HepG2 (cell line): Measurements from ENCODE around the gene WDR91. TPM values are rescaled to one million over a fixed set of nuclear protein-coding genes. Genes with fewer than 3 reads are reported as not detected.

Experiments
- AHR ChIP-seq: IDR thresholded peaks from 2 replicates; pipeline ENCODE4 v1.6.1; 2018; ENCODE audit warnings: missing genetic modification reagents, missing compliant biosample characterization
- ATF3 ChIP-seq: sonication (generic); formaldehyde crosslinking; IDR thresholded peaks from 2 replicates; pipeline ENCODE4 v1.4.0; 2020; ENCODE audit warnings: missing genetic modification reagents
- BATF2 ChIP-seq: sonication (generic); formaldehyde crosslinking; IDR thresholded peaks from 2 replicates; pipeline ENCODE4 v1.8.0; 2022; ENCODE audit warnings: mild to moderate bottlenecking, missing genetic modification reagents, moderate library complexity
- EP300 ChIP-seq, 3 experiments: sonication (generic) in 1 of 3; formaldehyde crosslinking in 1 of 3; IDR thresholded peaks; 2 replicates each; pipeline versions ENCODE4 v1.5.1 to v1.6.1; 2011 to 2020; ENCODE audit warnings: low read depth in 2 of 3, low read length in 2 of 3, borderline replicate concordance in 1 of 3, improper control_type of control experiment in 1 of 3, mild to moderate bottlenecking in 1 of 3, missing genetic modification reagents in 1 of 3, moderate library complexity in 1 of 3
- FOXJ3 ChIP-seq: sonication (generic); formaldehyde crosslinking; IDR thresholded peaks from 2 replicates; pipeline ENCODE4 v1.4.0; 2020; ENCODE audit warnings: missing genetic modification reagents, mild to moderate bottlenecking, borderline replicate concordance
- LRRFIP1 ChIP-seq: sonication (generic); formaldehyde crosslinking; conservative IDR thresholded peaks from 2 replicates; pipeline ENCODE4 v1.4.0; 2020; ENCODE audit warnings: missing genetic modification reagents
- MIER3 ChIP-seq: IDR thresholded peaks from 2 replicates; pipeline ENCODE4 v1.6.1; 2016; ENCODE audit warnings: missing compliant biosample characterization, borderline replicate concordance
- MLXIP ChIP-seq: sonication (generic); formaldehyde crosslinking; IDR thresholded peaks from 2 replicates; pipeline ENCODE4 v1.9.0; 2021; ENCODE audit warnings: missing genetic modification reagents, borderline replicate concordance
- SAP130 ChIP-seq: IDR thresholded peaks from 2 replicates; pipeline ENCODE4 v1.6.1; 2016; ENCODE audit warnings: low read depth
- YEATS4 ChIP-seq: sonication (generic); formaldehyde crosslinking; IDR thresholded peaks from 2 replicates; pipeline ENCODE4 v1.4.0; 2020; ENCODE audit warnings: missing genetic modification reagents, borderline replicate concordance
- ZBED4 ChIP-seq: sonication (generic); formaldehyde crosslinking; IDR thresholded peaks from 2 replicates; pipeline ENCODE4 v1.4.0; 2020; ENCODE audit warnings: missing genetic modification reagents, borderline replicate concordance
- ZNF24 ChIP-seq: fragments of 450-650 bp; IDR thresholded peaks from 2 replicates; pipeline ENCODE4 v1.6.1; 2017; ENCODE audit warnings: antibody characterized with exemption, mild to moderate bottlenecking
- ZNF335 ChIP-seq: sonication (generic); formaldehyde crosslinking; IDR thresholded peaks from 2 replicates; pipeline ENCODE4 v1.4.0; 2020; ENCODE audit warnings: missing genetic modification reagents
- ZNF7 ChIP-seq: IDR thresholded peaks from 2 replicates; pipeline ENCODE4 v1.6.1; 2016; ENCODE audit warnings: missing biosample characterization, missing genetic modification reagents
- ZNF747 ChIP-seq: sonication (generic); formaldehyde crosslinking; IDR thresholded peaks from 2 replicates; pipeline ENCODE4 v1.8.1; 2023; ENCODE audit warnings: missing genetic modification reagents, mild to moderate bottlenecking, borderline replicate concordance
- ZNF775 ChIP-seq: sonication (generic); formaldehyde crosslinking; IDR thresholded peaks from 2 replicates; pipeline ENCODE4 v1.4.0; 2020; ENCODE audit warnings: missing genetic modification reagents, mild to moderate bottlenecking, moderate library complexity, borderline replicate concordance
- polyA plus RNA-seq, 8 experiments: library from polyadenylated mRNA; depleted of rRNA in 3 of 8; stranded (reverse) in 7 of 8; unstranded in 1 of 8; fragments of >200 nt; fragmentation: Illumina TruSeq in 4 of 8; extraction: Trizol in 4 of 8; gene quantifications; 2 replicates each; pipeline versions ENCODE4 v1.2.1 to v1.2.3, GENCODE V29; 2011 to 2016; ENCODE audit warnings: low read depth in 4 of 8, missing spikeins in 1 of 8, mixed read lengths in 1 of 8; ENCODE audit not compliant: insufficient read depth in 1 of 8
- total RNA-seq, 5 experiments: library from RNA; depleted of rRNA; stranded (reverse); fragments of >200 nt; fragmentation: Illumina TruSeq; extraction: Trizol; gene quantifications; 2 replicates each; pipeline ENCODE4 v1.2.3, GENCODE V29; 2016; ENCODE audit warnings: low read depth in 1 of 5

Gene WDR91
- total and polyA plus RNA-seq, 2 of the 13 experiments (the other 11 are each of a cell fraction or from before 2014, with no cell fraction given): 11.6 to 12.1 TPM

GRCh38 chr7:135217645-135218509 lies 6.6 kb upstream of the WDR91 start (continued):
- TF ChIP-seq EP300 (IDR thresholded peaks at IDR 0.05; ENCODE audit: low read depth in 2 of 2, low read length in 2 of 2) (0 out of 4 replicates have a peak, but pooled peaks of 1 of the 2 experiments have one; percentile 11), EP300 (CRISPR knock-in tag; IDR thresholded peaks at IDR 0.05; ENCODE audit: borderline replicate concordance) (no peak), BATF2 (CRISPR knock-in tag) (no peak), ATF3 (CRISPR knock-in tag) (peak; percentile 75), ZNF7 (CRISPR knock-in tag) (no peak), YEATS4 (CRISPR knock-in tag) (peak; percentile 67), ZNF747 (CRISPR knock-in tag) (no peak), ZBED4 (CRISPR knock-in tag) (no peak), AHR (CRISPR knock-in tag) (no peak), SAP130 (CRISPR knock-in tag) (peak; percentile 64), ZNF775 (no peak), ZNF24 (no peak), MIER3 (CRISPR knock-in tag) (no peak), LRRFIP1 (CRISPR knock-in tag) (no peak), ZNF335 (CRISPR knock-in tag) (no peak), FOXJ3 (CRISPR knock-in tag) (0 out of 2 replicates have a peak, but pooled peaks have one; percentile 40), MLXIP (CRISPR knock-in tag) (no peak)
